Fibroblast of the conjunctiva (primary cell): Measurements from ENCODE around the gene SHROOM3.

Source experiments
- DNase-seq: peaks from one replicate; pipeline ENCODE4 v3.0.0-alpha.2; 2010; ENCODE audit warnings: low read depth

Gene SHROOM3

GRCh38 chr4:76624931-76625715 lies 190.1 kb downstream of the SHROOM3 start:
- no peak for DNase-seq

GRCh38 chr4:76626686-76627465 lies 191.8 kb downstream of the SHROOM3 start:
- DNase-seq = no peak

GRCh38 chr4:76628251-76628650 lies 193.2 kb downstream of the SHROOM3 start:
- no peak for DNase-seq

- DNase-seq = no peak
These were observed 195.7 kb downstream of the SHROOM3 start for GRCh38 chr4:76630741-76631140.

- no peak for DNase-seq
These were observed 199.2 kb downstream of the SHROOM3 start for GRCh38 chr4:76634220-76634619.

GRCh38 chr4:76637712-76638361 lies 202.8 kb downstream of the SHROOM3 start:
- no peak for DNase-seq

- no peak for DNase-seq
These were observed 204.3 kb downstream of the SHROOM3 start for GRCh38 chr4:76639288-76639687.

- no peak for DNase-seq
These were observed 205.4 kb downstream of the SHROOM3 start for GRCh38 chr4:76640353-76640910.

GRCh38 chr4:76641351-76641750 lies 206.3 kb downstream of the SHROOM3 start:
- no peak for DNase-seq

- no peak for DNase-seq
These were observed 206.7 kb downstream of the SHROOM3 start for GRCh38 chr4:76641758-76642157.

GRCh38 chr4:76644831-76645485 lies 209.9 kb downstream of the SHROOM3 start:
- DNase-seq = no peak

- DNase-seq = no peak
These were observed 214.1 kb downstream of the SHROOM3 start for GRCh38 chr4:76649086-76649485.

GRCh38 chr4:76651616-76652015 lies 216.6 kb downstream of the SHROOM3 start:
- no peak for DNase-seq

- DNase-seq = no peak
These were observed 217.4 kb downstream of the SHROOM3 start for GRCh38 chr4:76652389-76652788.

GRCh38 chr4:76654084-76654483 lies 219.1 kb downstream of the SHROOM3 start:
- no peak for DNase-seq

GRCh38 chr4:76654791-76655190 lies 219.8 kb downstream of the SHROOM3 start:
- no peak for DNase-seq

- no peak for DNase-seq
These were observed 220.8 kb downstream of the SHROOM3 start for GRCh38 chr4:76655566-76656479.

GRCh38 chr4:76657443-76657842 lies 222.4 kb downstream of the SHROOM3 start:
- no peak for DNase-seq

GRCh38 chr4:76658231-76659102 lies 223.4 kb downstream of the SHROOM3 start:
- DNase-seq = peak; percentile 49

- DNase-seq = no peak
These were observed 224.1 kb downstream of the SHROOM3 start for GRCh38 chr4:76659103-76659490.
